NT2/D1 (cell line): ENCODE results near the gene AGL.

ENCODE experiments used
- SUZ12 ChIP-seq: IDR thresholded peaks from 2 replicates; pipeline ENCODE4 v1.6.1; 2011; ENCODE audit not compliant: insufficient read length, insufficient read depth; ENCODE audit errors: extremely low read depth
- YY1 ChIP-seq: IDR thresholded peaks from 2 replicates; pipeline ENCODE4 v1.6.1; 2011; ENCODE audit not compliant: insufficient read length, insufficient read depth

- no peak for TF ChIP-seq YY1
- no peak for TF ChIP-seq SUZ12
Observed at GRCh38 chr1:99950486-99950885, 100.3 kb downstream of the AGL start.
